NCI-H2196 treated with DMSO at 0.1 percent for 48 hours (cell line): ENCODE measurements around the gene F2R.

Experiments used
- DNase-seq: peaks from one replicate; lab custom pipeline; 2025; ENCODE audit not compliant: unreplicated experiment; lab: John Stamatoyannopoulos, UW

F2R gene

GRCh38 chr5:76690037-76690679 lies 25.8 kb upstream of the F2R start:
- DNase-seq: no peak

GRCh38 chr5:76690704-76691466 lies 25.0 kb upstream of the F2R start:
- DNase-seq: no peak

- DNase-seq: no peak
Measured at GRCh38 chr5:76691467-76692273, 24.3 kb upstream of the F2R start.

- DNase-seq: no peak
Measured at GRCh38 chr5:76692274-76692540, 23.7 kb upstream of the F2R start.

- no peak for DNase-seq
Measured at GRCh38 chr5:76692651-76693050, 23.3 kb upstream of the F2R start.

- no peak for DNase-seq
Measured at GRCh38 chr5:76693141-76693540, 22.8 kb upstream of the F2R start.

GRCh38 chr5:76694317-76694716 lies 21.6 kb upstream of the F2R start:
- DNase-seq: no peak

GRCh38 chr5:76695346-76695745 lies 20.6 kb upstream of the F2R start:
- no peak for DNase-seq

- DNase-seq: no peak
Measured at GRCh38 chr5:76696251-76696650, 19.7 kb upstream of the F2R start.

- no peak for DNase-seq
Measured at GRCh38 chr5:76697670-76698069, 18.3 kb upstream of the F2R start.

- DNase-seq: no peak
Measured at GRCh38 chr5:76700571-76700970, 15.4 kb upstream of the F2R start.

- DNase-seq: no peak
Measured at GRCh38 chr5:76701298-76701697, 14.6 kb upstream of the F2R start.

- no peak for DNase-seq
Measured at GRCh38 chr5:76703707-76704106, 12.2 kb upstream of the F2R start.

GRCh38 chr5:76704131-76704663 lies 11.7 kb upstream of the F2R start:
- DNase-seq: no peak

- no peak for DNase-seq
Measured at GRCh38 chr5:76705574-76705973, 10.4 kb upstream of the F2R start.

- no peak for DNase-seq
Measured at GRCh38 chr5:76709762-76710161, 6.2 kb upstream of the F2R start.

GRCh38 chr5:76710991-76711390 lies 4.9 kb upstream of the F2R start:
- no peak for DNase-seq

- no peak for DNase-seq
Measured at GRCh38 chr5:76714751-76715485, 1.0 kb upstream of the F2R start.

- no peak for DNase-seq
Measured at GRCh38 chr5:76715486-76715735, 515 bp upstream of the F2R start.

GRCh38 chr5:76716456-76717157 lies 681 bp downstream of the F2R start:
- DNase-seq: no peak
